ENCODE measurements around the gene TBX4. TPM values are rescaled to one million over a fixed set of nuclear protein-coding genes. Genes with fewer than 3 reads are reported as not detected.

TBX4 gene
- total RNA-seq, 1 donor from 2014 or later: 8.4 TPM

GRCh38 chr17:61481421-61481820, 29.2 kb downstream of the TBX4 start:
- Histone ChIP-seq H3K4me3 (ENCODE audit: low read length in 3 of 3) (no peak overlapping the region), H3K9ac (ENCODE audit: low read depth in 1 of 3, low read length in 3 of 3) (no peak overlapping the region), H3K27ac (ENCODE audit: low read depth, low read length) (no peak overlapping the region), H3K27me3 (ENCODE audit: control insufficient read depth in 3 of 3, insufficient read depth in 3 of 3, low read length in 3 of 3) (peaks cover 3 to 16% (median 10%) of the 10 kb centered on the region in 3 donors), H3K9me3 (ENCODE audit: control insufficient read depth in 3 of 3, low read length in 3 of 3) (no peaks in the 10 kb centered on the region), H3K4me1 (ENCODE audit: control insufficient read depth in 3 of 3, insufficient read depth in 3 of 3, low read length in 3 of 3) (no peaks in the 10 kb centered on the region), H3K36me3 (ENCODE audit: control insufficient read depth in 3 of 3, insufficient read depth in 3 of 3, low read length in 3 of 3) (no peaks in the 10 kb centered on the region)

- H3K9ac ChIP-seq (ENCODE audit: low read depth in 1 of 3, low read length in 3 of 3): no peak overlapping the region
- no peak overlapping the region for H3K4me3 ChIP-seq (ENCODE audit: low read length in 3 of 3)
- H3K27ac ChIP-seq (ENCODE audit: low read depth, low read length): no peak overlapping the region
- no peaks in the 10 kb centered on the region for H3K4me1 ChIP-seq (ENCODE audit: control insufficient read depth in 3 of 3, insufficient read depth in 3 of 3, low read length in 3 of 3)
- H3K36me3 ChIP-seq (ENCODE audit: control insufficient read depth in 3 of 3, insufficient read depth in 3 of 3, low read length in 3 of 3): no peaks in the 10 kb centered on the region
- no peaks in the 10 kb centered on the region for H3K9me3 ChIP-seq (ENCODE audit: control insufficient read depth in 3 of 3, low read length in 3 of 3)
- peaks cover 0 to 5% (median 0%) of the 10 kb centered on the region in 3 donors for H3K27me3 ChIP-seq (ENCODE audit: control insufficient read depth in 3 of 3, insufficient read depth in 3 of 3, low read length in 3 of 3)
Measured at GRCh38 chr17:61482467-61482866, 30.2 kb downstream of the TBX4 start.

- Histone ChIP-seq H3K4me1 (ENCODE audit: control insufficient read depth in 3 of 3, insufficient read depth in 3 of 3, low read length in 3 of 3) (no peaks in the 10 kb centered on the region), H3K9me3 (ENCODE audit: control insufficient read depth in 3 of 3, low read length in 3 of 3) (no peaks in the 10 kb centered on the region), H3K36me3 (ENCODE audit: control insufficient read depth in 3 of 3, insufficient read depth in 3 of 3, low read length in 3 of 3) (no peaks in the 10 kb centered on the region), H3K27ac (ENCODE audit: low read depth, low read length) (no peak overlapping the region), H3K9ac (ENCODE audit: low read depth in 1 of 3, low read length in 3 of 3) (no peak overlapping the region), H3K4me3 (ENCODE audit: low read length in 3 of 3) (no peak overlapping the region), H3K27me3 (ENCODE audit: control insufficient read depth in 3 of 3, insufficient read depth in 3 of 3, low read length in 3 of 3) (peaks cover 0 to 5% (median 0%) of the 10 kb centered on the region in 3 donors)
Measured at GRCh38 chr17:61483778-61484116, 31.5 kb downstream of the TBX4 start.

- H3K4me3 ChIP-seq (ENCODE audit: low read length in 3 of 3): no peak overlapping the region
- no peak overlapping the region for H3K9ac ChIP-seq (ENCODE audit: low read depth in 1 of 3, low read length in 3 of 3)
- no peak overlapping the region for H3K27ac ChIP-seq (ENCODE audit: low read depth, low read length)
- H3K9me3 ChIP-seq (ENCODE audit: control insufficient read depth in 3 of 3, low read length in 3 of 3): no peaks in the 10 kb centered on the region
- H3K4me1 ChIP-seq (ENCODE audit: control insufficient read depth in 3 of 3, insufficient read depth in 3 of 3, low read length in 3 of 3): no peaks in the 10 kb centered on the region
- no peaks in the 10 kb centered on the region for H3K36me3 ChIP-seq (ENCODE audit: control insufficient read depth in 3 of 3, insufficient read depth in 3 of 3, low read length in 3 of 3)
- peaks cover 0 to 5% (median 0%) of the 10 kb centered on the region in 3 donors for H3K27me3 ChIP-seq (ENCODE audit: control insufficient read depth in 3 of 3, insufficient read depth in 3 of 3, low read length in 3 of 3)
Measured at GRCh38 chr17:61484174-61484573, 32.0 kb downstream of the TBX4 start.

DNA sequence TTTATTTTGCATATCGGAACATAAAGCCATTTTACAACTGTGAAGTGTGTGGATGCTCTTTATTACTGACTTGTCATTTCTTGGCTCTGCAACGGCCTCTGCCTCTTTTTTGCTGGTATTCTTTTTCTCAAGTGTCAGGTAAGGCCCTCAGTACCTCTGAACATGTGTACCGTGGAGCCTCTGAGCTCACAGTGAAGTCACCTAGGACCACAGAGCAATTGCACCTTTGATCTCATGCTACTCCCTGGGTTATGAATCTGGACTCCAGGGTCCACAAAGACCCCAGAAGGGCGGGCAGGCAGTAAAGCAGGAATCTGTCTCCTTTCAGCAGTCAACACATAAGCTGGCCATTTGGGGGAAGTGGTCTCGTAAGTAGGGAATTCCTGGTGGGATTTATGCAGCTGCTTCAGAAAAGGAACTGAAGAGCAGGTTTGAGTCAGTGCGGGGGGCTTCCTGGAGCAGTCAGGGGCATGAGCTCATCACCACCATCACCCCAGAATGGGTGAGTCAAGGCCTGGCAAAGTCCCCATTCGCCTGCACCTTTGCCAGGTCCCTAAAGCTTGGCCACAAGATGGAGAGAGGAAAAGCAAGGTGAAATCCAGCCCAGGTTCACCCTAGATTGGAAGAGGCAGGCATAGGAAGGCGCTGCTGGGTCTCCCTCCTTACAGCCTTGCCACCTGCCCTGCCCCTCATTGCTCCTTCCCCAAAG, 33.0 kb downstream of the TBX4 start:
- no peak overlapping the region for H3K9ac ChIP-seq (ENCODE audit: low read depth in 1 of 3, low read length in 3 of 3)
- H3K9me3 ChIP-seq (ENCODE audit: control insufficient read depth in 3 of 3, low read length in 3 of 3): no peaks in the 10 kb centered on the region
- no peaks in the 10 kb centered on the region for H3K4me1 ChIP-seq (ENCODE audit: control insufficient read depth in 3 of 3, insufficient read depth in 3 of 3, low read length in 3 of 3)
- H3K27ac ChIP-seq (ENCODE audit: low read depth, low read length): no peak overlapping the region
- H3K27me3 ChIP-seq (ENCODE audit: control insufficient read depth in 3 of 3, insufficient read depth in 3 of 3, low read length in 3 of 3): peaks cover 0 to 5% (median 0%) of the 10 kb centered on the region in 3 donors
- H3K4me3 ChIP-seq (ENCODE audit: low read length in 3 of 3): no peak overlapping the region
- H3K36me3 ChIP-seq (ENCODE audit: control insufficient read depth in 3 of 3, insufficient read depth in 3 of 3, low read length in 3 of 3): no peaks in the 10 kb centered on the region

- Histone ChIP-seq H3K4me3 (ENCODE audit: low read length in 3 of 3) (no peak overlapping the region), H3K27ac (ENCODE audit: low read depth, low read length) (no peak overlapping the region), H3K4me1 (ENCODE audit: control insufficient read depth in 3 of 3, insufficient read depth in 3 of 3, low read length in 3 of 3) (no peaks in the 10 kb centered on the region), H3K9me3 (ENCODE audit: control insufficient read depth in 3 of 3, low read length in 3 of 3) (no peaks in the 10 kb centered on the region), H3K36me3 (ENCODE audit: control insufficient read depth in 3 of 3, insufficient read depth in 3 of 3, low read length in 3 of 3) (no peaks in the 10 kb centered on the region), H3K27me3 (ENCODE audit: control insufficient read depth in 3 of 3, insufficient read depth in 3 of 3, low read length in 3 of 3) (peaks cover 0 to 5% (median 0%) of the 10 kb centered on the region in 3 donors), H3K9ac (ENCODE audit: low read depth in 1 of 3, low read length in 3 of 3) (no peak overlapping the region)
Measured at GRCh38 chr17:61486135-61487120, 34.2 kb downstream of the TBX4 start.

DNA sequence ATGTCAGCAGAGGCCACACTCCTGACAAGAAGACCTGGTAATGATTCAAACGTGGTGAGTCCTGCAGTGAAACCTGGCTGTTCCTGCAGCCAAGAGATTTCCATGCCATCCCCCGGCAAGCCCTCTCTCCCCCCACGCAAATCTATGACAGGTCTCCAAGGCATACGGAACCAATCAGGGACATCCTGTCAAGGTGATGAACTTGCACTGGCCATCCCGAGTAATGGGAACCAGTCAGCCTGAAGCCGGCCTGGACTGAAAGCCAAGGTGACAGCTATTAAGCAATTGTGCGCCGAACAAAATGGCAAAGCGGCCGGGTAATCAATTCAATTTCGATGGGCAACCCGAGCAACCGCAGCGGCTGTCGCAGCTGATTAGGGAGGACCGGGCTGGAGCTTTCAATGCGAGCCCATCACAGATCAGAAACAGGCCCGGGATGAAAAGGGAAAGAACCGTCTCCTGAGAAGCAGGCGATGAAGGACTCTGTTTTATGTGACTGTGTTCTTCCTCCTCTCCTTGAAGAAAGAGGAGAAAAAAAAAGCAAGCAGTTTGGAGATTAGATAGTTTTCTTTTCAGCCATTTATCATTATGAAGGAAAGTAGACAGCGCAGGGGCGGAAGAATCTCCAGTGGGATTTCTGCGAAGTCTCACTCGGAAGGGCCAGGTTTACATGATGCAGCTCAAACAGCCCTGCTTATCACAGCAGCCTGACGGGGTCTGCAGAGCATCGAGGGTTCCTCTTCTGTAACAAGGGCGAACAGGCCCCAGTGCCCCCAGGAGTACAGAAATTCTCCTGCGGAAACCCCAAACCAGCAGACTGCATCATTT, 35.2 kb downstream of the TBX4 start:
- Histone ChIP-seq H3K27me3 (ENCODE audit: control insufficient read depth in 3 of 3, insufficient read depth in 3 of 3, low read length in 3 of 3) (peaks cover 0 to 5% (median 0%) of the 10 kb centered on the region in 3 donors), H3K4me3 (ENCODE audit: low read length in 3 of 3) (no peak overlapping the region), H3K9ac (ENCODE audit: low read depth in 1 of 3, low read length in 3 of 3) (no peak overlapping the region), H3K27ac (ENCODE audit: low read depth, low read length) (no peak overlapping the region), H3K36me3 (ENCODE audit: control insufficient read depth in 3 of 3, insufficient read depth in 3 of 3, low read length in 3 of 3) (no peaks in the 10 kb centered on the region), H3K9me3 (ENCODE audit: control insufficient read depth in 3 of 3, low read length in 3 of 3) (no peaks in the 10 kb centered on the region), H3K4me1 (ENCODE audit: control insufficient read depth in 3 of 3, insufficient read depth in 3 of 3, low read length in 3 of 3) (no peaks in the 10 kb centered on the region)

DNA sequence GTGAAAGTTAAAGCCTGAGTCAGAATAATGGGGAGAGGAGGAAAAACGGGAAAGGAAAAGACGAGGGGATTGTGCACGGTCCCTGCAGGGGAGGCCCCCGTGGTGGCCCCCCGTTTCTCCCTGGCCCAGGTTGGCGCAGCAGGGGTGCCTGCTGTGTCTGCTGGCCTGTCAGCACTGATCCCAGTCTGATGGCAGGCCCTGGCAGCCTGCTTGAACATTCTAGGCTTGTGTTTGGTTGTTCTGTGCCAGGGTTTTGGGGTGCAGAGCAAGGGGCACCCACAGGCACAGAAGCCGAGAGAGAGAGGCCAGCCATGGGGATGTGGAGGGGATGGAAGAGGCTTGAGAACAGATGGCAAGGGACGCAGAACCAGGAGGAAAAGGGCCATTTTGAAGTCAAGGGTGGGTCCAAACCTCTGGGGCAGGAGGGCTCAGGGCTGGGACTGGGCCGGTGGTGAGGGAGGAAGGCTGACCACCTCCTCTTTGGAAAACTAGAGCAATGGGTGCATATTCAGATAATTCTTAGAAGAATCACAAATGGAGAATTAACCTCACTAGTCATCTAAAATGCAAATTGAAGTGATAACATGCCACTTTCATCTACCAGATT, 35.9 kb downstream of the TBX4 start:
- Histone ChIP-seq H3K9ac (ENCODE audit: low read depth in 1 of 3, low read length in 3 of 3) (no peak overlapping the region), H3K27ac (ENCODE audit: low read depth, low read length) (no peak overlapping the region), H3K36me3 (ENCODE audit: control insufficient read depth in 3 of 3, insufficient read depth in 3 of 3, low read length in 3 of 3) (no peaks in the 10 kb centered on the region), H3K4me3 (ENCODE audit: low read length in 3 of 3) (no peak overlapping the region), H3K9me3 (ENCODE audit: control insufficient read depth in 3 of 3, low read length in 3 of 3) (no peaks in the 10 kb centered on the region), H3K27me3 (ENCODE audit: control insufficient read depth in 3 of 3, insufficient read depth in 3 of 3, low read length in 3 of 3) (peaks cover 0 to 5% (median 0%) of the 10 kb centered on the region in 3 donors), H3K4me1 (ENCODE audit: control insufficient read depth in 3 of 3, insufficient read depth in 3 of 3, low read length in 3 of 3) (peaks cover 0 to 5% (median 3%) of the 10 kb centered on the region in 3 donors)

DNA sequence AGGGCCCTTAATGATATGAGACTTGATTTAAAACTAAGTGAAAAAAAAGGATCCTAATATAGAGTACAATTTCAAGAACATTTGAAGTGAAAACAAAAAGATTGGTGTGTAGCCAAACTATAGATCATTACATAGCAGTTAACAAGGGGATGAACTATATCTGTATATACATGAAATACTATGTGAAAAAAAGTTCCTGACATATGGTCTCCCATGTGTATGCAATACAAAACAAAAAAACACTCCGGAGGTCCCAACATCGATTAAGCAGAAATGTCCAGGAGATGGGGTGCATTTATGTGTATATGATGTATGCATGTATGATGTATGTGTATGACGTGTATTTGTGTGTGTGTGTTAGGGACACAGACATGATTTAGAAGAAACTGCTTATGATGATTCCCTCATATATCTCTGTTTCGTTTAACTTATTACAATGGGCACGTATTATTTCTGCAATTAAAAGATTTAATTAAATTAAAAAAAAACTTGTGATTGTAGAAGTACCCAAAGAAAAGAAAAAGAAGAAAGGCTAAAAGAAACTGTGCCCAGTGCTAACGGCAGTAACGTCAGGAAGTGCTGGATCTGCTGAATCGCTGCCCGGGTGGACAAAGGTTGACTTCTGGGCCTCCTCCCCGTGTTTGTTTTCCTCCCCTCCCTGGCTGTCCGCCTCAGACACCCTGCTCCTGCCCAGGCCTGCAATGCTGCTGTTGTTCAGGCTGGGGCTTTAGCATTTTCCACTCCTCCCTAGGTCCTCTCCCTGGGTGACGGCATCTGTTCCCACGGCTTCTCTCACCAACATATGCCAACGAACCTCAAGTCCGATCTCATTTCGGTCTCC, 36.9 kb downstream of the TBX4 start:
- Histone ChIP-seq H3K4me3 (ENCODE audit: low read length in 3 of 3) (no peak overlapping the region), H3K27ac (ENCODE audit: low read depth, low read length) (no peak overlapping the region), H3K36me3 (ENCODE audit: control insufficient read depth in 3 of 3, insufficient read depth in 3 of 3, low read length in 3 of 3) (no peaks in the 10 kb centered on the region), H3K9ac (ENCODE audit: low read depth in 1 of 3, low read length in 3 of 3) (no peak overlapping the region), H3K4me1 (ENCODE audit: control insufficient read depth in 3 of 3, insufficient read depth in 3 of 3, low read length in 3 of 3) (peaks cover 0 to 7% (median 7%) of the 10 kb centered on the region in 3 donors), H3K27me3 (ENCODE audit: control insufficient read depth in 3 of 3, insufficient read depth in 3 of 3, low read length in 3 of 3) (peaks cover 0 to 5% (median 0%) of the 10 kb centered on the region in 3 donors), H3K9me3 (ENCODE audit: control insufficient read depth in 3 of 3, low read length in 3 of 3) (no peaks in the 10 kb centered on the region)
